Fibroblast of pulmonary artery (primary cell): ENCODE measurements around the gene TADA1.

Source experiments
- DNase-seq: peaks from one replicate; pipeline ENCODE4 v3.0.0-alpha.2; 2010; ENCODE audit warnings: low read depth
- H3K4me3 ChIP-seq: replicated peaks from 2 replicates; pipeline ENCODE4 v1.5.1; 2011; ENCODE audit warnings: low read depth, mild to moderate bottlenecking, control low read depth, low read length, moderate library complexity
- CTCF ChIP-seq: IDR thresholded peaks from 2 replicates; pipeline ENCODE4 v1.5.1; 2011; ENCODE audit warnings: mild to moderate bottlenecking, control low read depth, low read length, inconsistent platforms; ENCODE audit errors: missing control alignments

The TADA1 gene

GRCh38 chr1:166859597-166859996 lies 16.5 kb downstream of the TADA1 start:
- no peak for DNase-seq
- no peak for TF ChIP-seq CTCF
- H3K4me3 ChIP-seq = no peak overlapping the region

GRCh38 chr1:166858726-166859419 lies 17.2 kb downstream of the TADA1 start:
- DNase-seq = no peak
- H3K4me3 ChIP-seq = no peak overlapping the region
- TF ChIP-seq CTCF = no peak

GRCh38 chr1:166857995-166858394 lies 18.1 kb downstream of the TADA1 start:
- no peak for DNase-seq
- H3K4me3 ChIP-seq = no peak overlapping the region
- TF ChIP-seq CTCF = no peak

DNA sequence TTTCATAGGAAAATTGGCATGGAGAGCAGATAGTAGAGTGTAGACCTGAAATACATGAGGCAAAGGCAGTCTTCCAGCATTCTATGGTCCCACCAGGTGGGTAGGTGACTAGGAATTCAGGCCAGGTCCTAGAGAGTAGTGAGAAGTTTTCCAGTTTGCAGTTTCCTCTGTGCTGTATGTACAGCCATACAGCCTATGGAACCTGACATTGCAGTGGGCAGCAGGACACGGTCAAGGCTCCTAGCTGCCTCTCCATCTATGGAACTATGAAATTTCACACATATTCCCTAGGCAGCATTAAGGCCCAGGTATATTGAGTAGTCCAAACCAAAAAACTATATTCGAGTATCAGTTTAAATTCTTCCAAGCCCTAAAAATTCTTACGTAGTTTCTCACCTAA lies 20.5 kb downstream of the TADA1 start:
- no peak for DNase-seq
- no peak overlapping the region for H3K4me3 ChIP-seq
- TF ChIP-seq CTCF = no peak

DNA sequence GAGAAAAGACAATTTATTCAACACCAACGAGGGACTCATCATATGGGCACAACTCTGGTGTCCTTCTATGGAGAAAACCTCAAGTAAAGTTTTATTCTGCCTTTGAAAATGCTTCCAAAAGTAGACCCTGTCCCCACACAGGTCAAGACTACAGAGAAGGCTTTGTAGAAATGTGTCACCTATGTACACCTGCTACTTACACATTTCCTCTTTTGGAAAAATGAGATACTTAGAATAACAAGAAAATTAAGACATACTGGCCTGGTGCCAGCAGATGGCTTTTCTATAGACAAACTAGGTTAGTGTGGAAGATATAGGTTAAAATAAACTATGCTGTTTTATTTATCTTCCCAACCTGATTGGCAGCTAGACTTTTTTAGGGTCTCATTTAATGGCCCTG lies 23.1 kb downstream of the TADA1 start:
- H3K4me3 ChIP-seq = no peak overlapping the region
- TF ChIP-seq CTCF = no peak
- DNase-seq = no peak

- no peak for TF ChIP-seq CTCF
Observed at GRCh38 chr1:166849135-166849534, 26.9 kb downstream of the TADA1 start.

DNA sequence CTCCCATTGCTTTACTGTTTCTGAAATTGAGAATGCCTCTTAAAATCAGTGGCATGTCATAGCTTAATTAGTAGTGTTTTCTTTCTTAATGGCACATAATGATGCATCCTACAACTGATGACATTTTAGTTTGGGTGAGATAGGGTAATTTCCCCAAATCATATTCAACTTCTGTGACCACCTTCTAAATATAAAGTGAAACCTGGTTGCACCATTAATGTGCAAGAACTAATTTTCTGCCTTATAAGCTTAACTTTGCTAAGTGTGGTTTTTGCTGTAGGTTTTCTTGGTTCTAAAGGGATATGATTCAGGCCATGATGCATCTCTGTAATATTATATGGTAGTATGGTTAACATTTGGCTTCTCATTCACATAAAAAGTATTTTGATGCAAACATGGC lies 27.9 kb downstream of the TADA1 start:
- H3K4me3 ChIP-seq = no peak overlapping the region
- DNase-seq = no peak
- TF ChIP-seq CTCF = no peak

More at GRCh38 chr1:166849135-166849534, 26.9 kb downstream of the TADA1 start:
- H3K4me3 ChIP-seq = no peak overlapping the region
- no peak for DNase-seq
